ENCODE results near the gene PCDH9.

DNA sequence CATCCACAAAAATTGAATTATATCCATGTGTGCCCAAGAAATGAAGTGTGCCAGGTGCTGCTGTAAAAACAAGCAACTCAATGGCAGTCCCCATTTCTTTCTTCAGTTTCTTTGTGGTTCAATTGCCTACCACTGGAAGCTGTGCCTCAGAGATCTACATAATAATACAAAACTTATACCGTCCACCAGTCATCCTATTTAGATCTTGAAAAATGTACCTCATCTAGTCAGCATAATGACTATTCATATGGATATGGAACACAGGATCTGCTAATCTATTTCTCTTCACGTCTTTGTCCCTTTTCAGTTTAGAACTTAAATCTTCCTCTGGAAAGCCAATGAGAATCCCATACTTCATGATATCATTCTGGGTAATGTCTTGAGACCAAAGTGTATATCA, 648.5 kb downstream of the PCDH9 start:
- TF ChIP-seq, protein P1, sequence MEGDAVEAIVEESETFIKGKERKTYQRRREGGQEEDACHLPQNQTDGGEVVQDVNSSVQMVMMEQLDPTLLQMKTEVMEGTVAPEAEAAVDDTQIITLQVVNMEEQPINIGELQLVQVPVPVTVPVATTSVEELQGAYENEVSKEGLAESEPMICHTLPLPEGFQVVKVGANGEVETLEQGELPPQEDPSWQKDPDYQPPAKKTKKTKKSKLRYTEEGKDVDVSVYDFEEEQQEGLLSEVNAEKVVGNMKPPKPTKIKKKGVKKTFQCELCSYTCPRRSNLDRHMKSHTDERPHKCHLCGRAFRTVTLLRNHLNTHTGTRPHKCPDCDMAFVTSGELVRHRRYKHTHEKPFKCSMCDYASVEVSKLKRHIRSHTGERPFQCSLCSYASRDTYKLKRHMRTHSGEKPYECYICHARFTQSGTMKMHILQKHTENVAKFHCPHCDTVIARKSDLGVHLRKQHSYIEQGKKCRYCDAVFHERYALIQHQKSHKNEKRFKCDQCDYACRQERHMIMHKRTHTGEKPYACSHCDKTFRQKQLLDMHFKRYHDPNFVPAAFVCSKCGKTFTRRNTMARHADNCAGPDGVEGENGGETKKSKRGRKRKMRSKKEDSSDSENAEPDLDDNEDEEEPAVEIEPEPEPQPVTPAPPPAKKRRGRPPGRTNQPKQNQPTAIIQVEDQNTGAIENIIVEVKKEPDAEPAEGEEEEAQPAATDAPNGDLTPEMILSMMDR (IDR thresholded peaks at IDR 0.05), result no peak
- TF ChIP-seq EP300 (IDR thresholded peaks at IDR 0.05), result no peak
